ENCODE measurements around the gene SLC6A5.

The SLC6A5 gene

GRCh38 chr11:20627026-20627425 lies 27.6 kb downstream of the SLC6A5 start:
- Histone ChIP-seq H4K20me1 (ENCODE audit: insufficient read depth, low read length) (no peaks in the 10 kb centered on the region), H3K79me2 (ENCODE audit: insufficient read depth, low read length) (no peaks in the 10 kb centered on the region), H3K36me3 (ENCODE audit: insufficient read depth, low read length) (no peaks in the 10 kb centered on the region), H3K4me2 (ENCODE audit: low read length) (no peak overlapping the region), H3F3A (ENCODE audit: insufficient read depth, low read length) (no peaks in the 10 kb centered on the region), H3K9me3 (ENCODE audit: low read length) (no peaks in the 10 kb centered on the region), H3K27ac (ENCODE audit: low read depth, low read length, poor library complexity, severe bottlenecking) (no peak overlapping the region), H3K4me1 (ENCODE audit: insufficient read depth, low read length, severe bottlenecking) (no peaks in the 10 kb centered on the region), H3K9ac (ENCODE audit: low read length) (no peak overlapping the region), H3K27me3 (ENCODE audit: insufficient read depth, low read length) (0 out of 2 replicates have a peak, but pooled peaks cover 3% of the 10 kb centered on the region), H3K4me3 (ENCODE audit: low read depth, low read length, poor library complexity, severe bottlenecking) (no peak overlapping the region), H2AFZ (ENCODE audit: low read length) (no peak overlapping the region), H3K9me2 (ENCODE audit: low read depth, low read length) (no peaks in the 10 kb centered on the region)
- no peak for TF ChIP-seq EZH2 (IDR thresholded peaks at IDR 0.05; ENCODE audit: borderline replicate concordance, low read length)
- TF ChIP-seq, protein P1, sequence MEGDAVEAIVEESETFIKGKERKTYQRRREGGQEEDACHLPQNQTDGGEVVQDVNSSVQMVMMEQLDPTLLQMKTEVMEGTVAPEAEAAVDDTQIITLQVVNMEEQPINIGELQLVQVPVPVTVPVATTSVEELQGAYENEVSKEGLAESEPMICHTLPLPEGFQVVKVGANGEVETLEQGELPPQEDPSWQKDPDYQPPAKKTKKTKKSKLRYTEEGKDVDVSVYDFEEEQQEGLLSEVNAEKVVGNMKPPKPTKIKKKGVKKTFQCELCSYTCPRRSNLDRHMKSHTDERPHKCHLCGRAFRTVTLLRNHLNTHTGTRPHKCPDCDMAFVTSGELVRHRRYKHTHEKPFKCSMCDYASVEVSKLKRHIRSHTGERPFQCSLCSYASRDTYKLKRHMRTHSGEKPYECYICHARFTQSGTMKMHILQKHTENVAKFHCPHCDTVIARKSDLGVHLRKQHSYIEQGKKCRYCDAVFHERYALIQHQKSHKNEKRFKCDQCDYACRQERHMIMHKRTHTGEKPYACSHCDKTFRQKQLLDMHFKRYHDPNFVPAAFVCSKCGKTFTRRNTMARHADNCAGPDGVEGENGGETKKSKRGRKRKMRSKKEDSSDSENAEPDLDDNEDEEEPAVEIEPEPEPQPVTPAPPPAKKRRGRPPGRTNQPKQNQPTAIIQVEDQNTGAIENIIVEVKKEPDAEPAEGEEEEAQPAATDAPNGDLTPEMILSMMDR (IDR thresholded peaks at IDR 0.05; ENCODE audit: low read length): no peak

DNA sequence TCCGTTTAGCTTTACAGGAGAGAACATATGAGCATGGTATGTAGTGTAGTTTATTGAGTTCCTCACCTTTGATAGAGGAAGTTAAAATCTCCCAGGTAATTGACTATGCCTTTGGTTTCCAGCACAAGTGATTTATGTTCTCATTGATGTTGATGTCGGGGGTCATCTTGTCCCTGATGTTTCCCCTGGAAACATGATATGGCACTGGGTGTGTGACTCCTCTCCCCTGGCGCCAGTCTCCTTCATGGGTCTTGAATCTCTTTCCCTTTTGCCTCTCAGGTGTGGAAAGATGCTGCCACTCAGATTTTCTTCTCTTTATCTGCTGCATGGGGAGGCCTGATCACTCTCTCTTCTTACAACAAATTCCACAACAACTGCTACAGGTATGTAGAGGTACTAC lies 28.3 kb downstream of the SLC6A5 start:
- no peaks in the 10 kb centered on the region for H4K20me1 ChIP-seq (ENCODE audit: insufficient read depth, low read length)
- H3K27me3 ChIP-seq (ENCODE audit: insufficient read depth, low read length): 0 out of 2 replicates have a peak, but pooled peaks cover 3% of the 10 kb centered on the region
- TF ChIP-seq, protein P1 (IDR thresholded peaks at IDR 0.05; ENCODE audit: low read length): no peak
- no peak for TF ChIP-seq EZH2 (IDR thresholded peaks at IDR 0.05; ENCODE audit: borderline replicate concordance, low read length)
- no peak overlapping the region for H3K9ac ChIP-seq (ENCODE audit: low read length)
- H3K36me3 ChIP-seq (ENCODE audit: insufficient read depth, low read length): no peaks in the 10 kb centered on the region
- no peaks in the 10 kb centered on the region for H3F3A ChIP-seq (ENCODE audit: insufficient read depth, low read length)
- no peak overlapping the region for H2AFZ ChIP-seq (ENCODE audit: low read length)
- H3K27ac ChIP-seq (ENCODE audit: low read depth, low read length, poor library complexity, severe bottlenecking): no peak overlapping the region
- H3K4me3 ChIP-seq (ENCODE audit: low read depth, low read length, poor library complexity, severe bottlenecking): no peak overlapping the region
- no peaks in the 10 kb centered on the region for H3K79me2 ChIP-seq (ENCODE audit: insufficient read depth, low read length)
- H3K4me2 ChIP-seq (ENCODE audit: low read length): no peak overlapping the region
- no peaks in the 10 kb centered on the region for H3K9me2 ChIP-seq (ENCODE audit: low read depth, low read length)
- no peaks in the 10 kb centered on the region for H3K4me1 ChIP-seq (ENCODE audit: insufficient read depth, low read length, severe bottlenecking)
- H3K9me3 ChIP-seq (ENCODE audit: low read length): no peaks in the 10 kb centered on the region

- no peak overlapping the region for H2AFZ ChIP-seq (ENCODE audit: low read length)
- no peak overlapping the region for H3K4me2 ChIP-seq (ENCODE audit: low read length)
- no peak overlapping the region for H3K9ac ChIP-seq (ENCODE audit: low read length)
- H3K27me3 ChIP-seq (ENCODE audit: insufficient read depth, low read length): 0 out of 2 replicates have a peak, but pooled peaks cover 3% of the 10 kb centered on the region
- no peaks in the 10 kb centered on the region for H3K79me2 ChIP-seq (ENCODE audit: insufficient read depth, low read length)
- H3K36me3 ChIP-seq (ENCODE audit: insufficient read depth, low read length): no peaks in the 10 kb centered on the region
- TF ChIP-seq EZH2 (IDR thresholded peaks at IDR 0.05; ENCODE audit: borderline replicate concordance, low read length): no peak
- TF ChIP-seq, protein P1 (IDR thresholded peaks at IDR 0.05; ENCODE audit: low read length): no peak
- H3K9me3 ChIP-seq (ENCODE audit: low read length): no peaks in the 10 kb centered on the region
- H3K9me2 ChIP-seq (ENCODE audit: low read depth, low read length): no peaks in the 10 kb centered on the region
- no peaks in the 10 kb centered on the region for H4K20me1 ChIP-seq (ENCODE audit: insufficient read depth, low read length)
- H3F3A ChIP-seq (ENCODE audit: insufficient read depth, low read length): no peaks in the 10 kb centered on the region
- no peak overlapping the region for H3K27ac ChIP-seq (ENCODE audit: low read depth, low read length, poor library complexity, severe bottlenecking)
- no peaks in the 10 kb centered on the region for H3K4me1 ChIP-seq (ENCODE audit: insufficient read depth, low read length, severe bottlenecking)
- no peak overlapping the region for H3K4me3 ChIP-seq (ENCODE audit: low read depth, low read length, poor library complexity, severe bottlenecking)
These were observed 32.2 kb downstream of the SLC6A5 start for GRCh38 chr11:20631519-20632168.

All from OCI-LY1 (cell line).